BJ (cell line): ENCODE results near the gene FAM83C. TPM values are rescaled to one million over a fixed set of nuclear protein-coding genes. Genes with fewer than 3 reads are reported as not detected.

Source experiments
- CTCF ChIA-PET: fragments of 350-600 bp; formaldehyde crosslinking; extraction: SDS; loops from one replicate; lab custom pipeline; 2021; ENCODE audit warnings: antibody characterized with exemption, inconsistent platforms; lab: Yijun Ruan, JAX
- POLR2A ChIA-PET: fragments of 300-600 bp; sonication (Branson Sonifier 250); formaldehyde crosslinking; extraction: SDS; loops from one replicate; lab custom pipeline; 2021; ENCODE audit warnings: antibody characterized with exemption; lab: Charles Lee
- DNase-seq: peaks from one replicate; pipeline ENCODE4 v3.0.0-alpha.2; 2011; ENCODE audit warnings: low read depth
- H3K27me3 ChIP-seq: 2 replicates; pipeline ENCODE4 v1.6.0; 2011; ENCODE audit warnings: low read length; ENCODE audit not compliant: control insufficient read depth, insufficient read depth
- H3K36me3 ChIP-seq: 2 replicates; pipeline ENCODE4 v1.5.1; 2011; ENCODE audit warnings: low read length; ENCODE audit not compliant: control insufficient read depth, insufficient read depth
- H3K4me3 ChIP-seq: 2 replicates; pipeline ENCODE4 v1.5.1; 2011; ENCODE audit warnings: low read depth, mild to moderate bottlenecking, control low read depth, low read length
- polyA minus RNA-seq: library from RNA; depleted of rRNA, polyadenylated mRNA; stranded (reverse); fragments of >200 nt; gene quantifications from 2 replicates; pipeline ENCODE4 v1.2.3, GENCODE V29; 2011; rRNA and poly(A)+ RNA removed
- polyA plus RNA-seq: library from polyadenylated mRNA; depleted of rRNA; stranded (reverse); fragments of >200 nt; gene quantifications from 2 replicates; pipeline ENCODE4 v1.2.3, GENCODE V29; 2011; rRNA removed
- TF ChIP-seq, protein P1 (sequence below): IDR thresholded peaks from 2 replicates; pipeline ENCODE4 v1.5.1; 2011; ENCODE audit warnings: low read depth, mild to moderate bottlenecking, control low read depth, inconsistent platforms, low read length, moderate library complexity; ENCODE audit not compliant: insufficient read depth

FAM83C gene
- polyA plus RNA-seq (not detected in 2 replicates), polyA minus RNA-seq (not detected in 2 replicates)

- Histone ChIP-seq H3K4me3 (no peak within 1 kb of the TSS), H3K36me3 (no peaks in the 10 kb centered on the region), H3K27me3 (peaks cover 4% of the 10 kb centered on the region)
- TF ChIP-seq, protein P1, sequence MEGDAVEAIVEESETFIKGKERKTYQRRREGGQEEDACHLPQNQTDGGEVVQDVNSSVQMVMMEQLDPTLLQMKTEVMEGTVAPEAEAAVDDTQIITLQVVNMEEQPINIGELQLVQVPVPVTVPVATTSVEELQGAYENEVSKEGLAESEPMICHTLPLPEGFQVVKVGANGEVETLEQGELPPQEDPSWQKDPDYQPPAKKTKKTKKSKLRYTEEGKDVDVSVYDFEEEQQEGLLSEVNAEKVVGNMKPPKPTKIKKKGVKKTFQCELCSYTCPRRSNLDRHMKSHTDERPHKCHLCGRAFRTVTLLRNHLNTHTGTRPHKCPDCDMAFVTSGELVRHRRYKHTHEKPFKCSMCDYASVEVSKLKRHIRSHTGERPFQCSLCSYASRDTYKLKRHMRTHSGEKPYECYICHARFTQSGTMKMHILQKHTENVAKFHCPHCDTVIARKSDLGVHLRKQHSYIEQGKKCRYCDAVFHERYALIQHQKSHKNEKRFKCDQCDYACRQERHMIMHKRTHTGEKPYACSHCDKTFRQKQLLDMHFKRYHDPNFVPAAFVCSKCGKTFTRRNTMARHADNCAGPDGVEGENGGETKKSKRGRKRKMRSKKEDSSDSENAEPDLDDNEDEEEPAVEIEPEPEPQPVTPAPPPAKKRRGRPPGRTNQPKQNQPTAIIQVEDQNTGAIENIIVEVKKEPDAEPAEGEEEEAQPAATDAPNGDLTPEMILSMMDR = no peak
- no peak for DNase-seq
- ChIA-PET CTCF (interaction anchor here (0.5 to 3.3 kb wide), 3 partner anchors 8 to 88 kb away, joined by 3 to 16 read pairs (median 6); no protein-coding TSS in a partner anchor), POLR2A (no interaction called here)
Measured at GRCh38 chr20:35291654-35292503, at the start of gene FAM83C. FAM83C (minus strand) TSS chr20:35292425; CDS start chr20:35292304, 121 bp downstream.

DNA sequence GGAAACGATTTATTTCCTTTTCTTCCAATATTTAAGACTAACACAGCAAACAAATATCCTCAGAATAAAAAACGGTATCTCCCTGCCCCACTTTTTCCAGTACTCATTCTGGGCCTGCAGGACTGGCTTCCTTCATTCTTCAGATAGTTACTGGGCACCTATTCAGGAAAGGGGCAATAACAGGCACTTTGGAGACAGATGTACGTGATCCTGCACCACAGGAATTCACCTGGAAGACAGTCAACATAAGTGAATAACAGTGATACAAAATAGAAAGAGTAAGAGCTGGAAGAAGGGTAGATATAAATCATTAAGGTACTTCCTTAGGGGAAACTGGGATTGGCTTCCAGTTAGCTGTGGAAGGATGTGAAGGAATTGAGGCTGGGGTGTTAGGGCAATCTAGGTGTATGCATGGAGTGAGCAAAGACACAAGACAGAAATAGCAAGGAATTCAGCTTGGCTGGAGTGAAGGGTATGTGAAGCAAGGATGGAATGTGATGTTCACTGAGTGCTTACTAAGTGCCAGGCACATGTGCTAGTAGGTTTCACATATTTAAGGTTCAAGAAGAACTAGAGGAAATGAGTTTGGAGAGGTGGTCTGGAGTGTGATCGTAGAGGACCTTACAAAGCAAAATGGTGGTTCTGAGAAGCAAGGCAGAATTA is 49.3 kb upstream of the FAM83C start:
- Histone ChIP-seq H3K27me3 (no peaks in the 10 kb centered on the region), H3K36me3 (peaks cover 4% of the 10 kb centered on the region; the same call in 1 of the 2 replicates), H3K4me3 (no peak overlapping the region)
- DNase-seq = no peak
- CTCF ChIA-PET = interaction anchor here (0.7 to 6.7 kb wide), 11 partner anchors 9 to 106 kb away, joined by 3 to 33 read pairs (median 4); partner anchors contain the start of gene GDF5
- POLR2A ChIA-PET = no interaction called here
- TF ChIP-seq, protein P1 = no peak

- Histone ChIP-seq H3K4me3 (no peak overlapping the region), H3K36me3 (0 out of 2 replicates have a peak, but pooled peaks cover 1% of the 10 kb centered on the region), H3K27me3 (no peaks in the 10 kb centered on the region)
- ChIA-PET CTCF (interaction anchor here (1.2 to 6.7 kb wide), 2 partner anchors 10 to 100 kb away, joined by 4 to 33 read pairs; partner anchors contain the start of gene GDF5), POLR2A (no interaction called here)
- TF ChIP-seq, protein P1 = no peak
- no peak for DNase-seq
Measured at GRCh38 chr20:35340436-35340835, 48.2 kb upstream of the FAM83C start.

- TF ChIP-seq, protein P1 = no peak
- Histone ChIP-seq H3K36me3 (0 out of 2 replicates have a peak, but pooled peaks cover 1% of the 10 kb centered on the region), H3K27me3 (no peaks in the 10 kb centered on the region), H3K4me3 (no peak overlapping the region)
- CTCF ChIA-PET = interaction anchor here (1.2 to 6.7 kb wide), 2 partner anchors 10 to 100 kb away, joined by 4 to 33 read pairs; partner anchors contain the start of gene GDF5
- DNase-seq = no peak
- POLR2A ChIA-PET = interaction anchor here (1.0 kb wide), 1 partner anchor 19 kb away, joined by 3 read pairs; no protein-coding TSS in a partner anchor
Measured at GRCh38 chr20:35339636-35340035, 47.4 kb upstream of the FAM83C start.

- POLR2A ChIA-PET = interaction anchor here (1.0 kb wide), 1 partner anchor 19 kb away, joined by 3 read pairs; no protein-coding TSS in a partner anchor
- CTCF ChIA-PET = interaction anchor here (1.2 kb wide), 1 partner anchor 19 kb away, joined by 3 read pairs; no protein-coding TSS in a partner anchor
- H3K27me3 ChIP-seq = no peaks in the 10 kb centered on the region
- no peak overlapping the region for H3K4me3 ChIP-seq
- TF ChIP-seq, protein P1 = no peak
- DNase-seq = peak; percentile 87
- 0 out of 2 replicates have a peak, but pooled peaks cover 1% of the 10 kb centered on the region for H3K36me3 ChIP-seq
Measured at GRCh38 chr20:35339007-35339406, 46.8 kb upstream of the FAM83C start.
